ENCODE measurements around the gene TBX3. TPM values are rescaled to one million over a fixed set of nuclear protein-coding genes. Genes with fewer than 3 reads are reported as not detected.
A peak's percentile ranks its signal among the peaks of the same experiment; 100 is the strongest.

The TBX3 gene
- total RNA-seq, 6 donors from 2014 or later: 29.5 to 107 (median 36.2) TPM

- Histone ChIP-seq H3K36me3 (no peaks in the 10 kb centered on the region), H3K4me1 (peaks cover 0 to 24% (median 3%) of the 10 kb centered on the region in 4 donors), H3K27me3 (peaks cover 0 to 36% (median 7%) of the 10 kb centered on the region in 4 donors), H3K27ac (peak overlapping the region in 1 of 4 donors; percentile 71), H3K4me3 (no peak overlapping the region), H3K9me3 (no peaks in the 10 kb centered on the region)
- no peak for ATAC-seq (ENCODE audit: low FRiP score in 2 of 2)
- DNase-seq: no peak
- no peak for TF ChIP-seq EP300 (IDR thresholded peaks at IDR 0.05)
- no peak for TF ChIP-seq POLR2AphosphoS5 (IDR thresholded peaks at IDR 0.05)
- TF ChIP-seq, protein P1, sequence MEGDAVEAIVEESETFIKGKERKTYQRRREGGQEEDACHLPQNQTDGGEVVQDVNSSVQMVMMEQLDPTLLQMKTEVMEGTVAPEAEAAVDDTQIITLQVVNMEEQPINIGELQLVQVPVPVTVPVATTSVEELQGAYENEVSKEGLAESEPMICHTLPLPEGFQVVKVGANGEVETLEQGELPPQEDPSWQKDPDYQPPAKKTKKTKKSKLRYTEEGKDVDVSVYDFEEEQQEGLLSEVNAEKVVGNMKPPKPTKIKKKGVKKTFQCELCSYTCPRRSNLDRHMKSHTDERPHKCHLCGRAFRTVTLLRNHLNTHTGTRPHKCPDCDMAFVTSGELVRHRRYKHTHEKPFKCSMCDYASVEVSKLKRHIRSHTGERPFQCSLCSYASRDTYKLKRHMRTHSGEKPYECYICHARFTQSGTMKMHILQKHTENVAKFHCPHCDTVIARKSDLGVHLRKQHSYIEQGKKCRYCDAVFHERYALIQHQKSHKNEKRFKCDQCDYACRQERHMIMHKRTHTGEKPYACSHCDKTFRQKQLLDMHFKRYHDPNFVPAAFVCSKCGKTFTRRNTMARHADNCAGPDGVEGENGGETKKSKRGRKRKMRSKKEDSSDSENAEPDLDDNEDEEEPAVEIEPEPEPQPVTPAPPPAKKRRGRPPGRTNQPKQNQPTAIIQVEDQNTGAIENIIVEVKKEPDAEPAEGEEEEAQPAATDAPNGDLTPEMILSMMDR (IDR thresholded peaks at IDR 0.05): no peak
- no peak for TF ChIP-seq POLR2A (IDR thresholded peaks at IDR 0.05)
- 51 to 64% methylated on average over 8 of the region's 8 CpGs for WGBS, 2 donors
Measured at GRCh38 chr12:114690267-114691135, 6.5 kb upstream of the TBX3 start.

GRCh38 chr12:114689075-114689994 is 5.4 kb upstream of the TBX3 start:
- no peak overlapping the region for H3K27ac ChIP-seq
- ATAC-seq (ENCODE audit: low FRiP score in 2 of 2) (no peak), DNase-seq (no peak)
- no peaks in the 10 kb centered on the region for H3K36me3 ChIP-seq
- peaks cover 3 to 34% (median 9%) of the 10 kb centered on the region in 4 donors for H3K4me1 ChIP-seq
- H3K9me3 ChIP-seq: no peaks in the 10 kb centered on the region
- peaks cover 0 to 40% (median 11%) of the 10 kb centered on the region in 4 donors for H3K27me3 ChIP-seq
- 44 to 49% methylated on average over 5 of the region's 5 CpGs for WGBS, 2 donors
- TF ChIP-seq EP300 (IDR thresholded peaks at IDR 0.05) (no peak), POLR2A (IDR thresholded peaks at IDR 0.05) (no peak), POLR2AphosphoS5 (IDR thresholded peaks at IDR 0.05) (no peak)
- TF ChIP-seq, protein P1 (IDR thresholded peaks at IDR 0.05): no peak
- H3K4me3 ChIP-seq: no peak overlapping the region

DNA sequence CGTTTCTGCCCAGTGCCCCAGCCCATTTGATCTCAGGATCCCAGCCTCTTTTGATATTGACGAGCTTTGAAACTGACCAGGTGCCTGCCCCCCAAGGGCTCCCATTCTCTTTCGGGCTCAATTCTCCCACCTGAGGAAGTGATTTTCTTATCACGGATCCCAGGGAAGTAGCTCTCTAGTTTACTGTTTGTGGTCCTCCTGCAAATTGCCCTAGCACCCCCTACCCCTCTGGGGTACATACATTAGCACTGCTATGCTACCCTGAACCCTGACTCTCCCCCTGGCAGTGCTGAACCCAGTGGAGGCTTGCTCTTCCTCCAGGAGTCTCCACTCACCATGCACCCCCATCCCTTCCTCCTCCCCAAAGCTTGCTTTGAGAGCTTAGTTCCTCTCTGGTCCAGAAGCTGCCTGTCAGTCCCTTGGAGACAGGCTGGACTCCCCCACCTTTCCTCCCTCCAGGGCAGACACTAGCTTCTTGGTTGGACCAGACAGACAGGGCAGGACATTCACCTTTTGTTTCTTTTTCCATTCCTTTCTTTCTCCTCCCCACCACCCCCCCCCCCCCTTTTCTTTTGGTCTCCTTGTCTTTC is 4.4 kb upstream of the TBX3 start:
- no peak for DNase-seq
- Histone ChIP-seq H3K4me1 (peaks cover 3 to 42% (median 13%) of the 10 kb centered on the region in 4 donors), H3K36me3 (no peaks in the 10 kb centered on the region), H3K9me3 (no peaks in the 10 kb centered on the region), H3K27ac (no peak overlapping the region), H3K27me3 (peaks cover 0 to 40% (median 12%) of the 10 kb centered on the region in 4 donors), H3K4me3 (no peak overlapping the region)
- TF ChIP-seq EP300 (IDR thresholded peaks at IDR 0.05) (no peak), POLR2A (IDR thresholded peaks at IDR 0.05) (no peak), POLR2AphosphoS5 (IDR thresholded peaks at IDR 0.05) (no peak)
- TF ChIP-seq, protein P1 (IDR thresholded peaks at IDR 0.05): no peak
- 16 to 60% methylated on average over 4 of the region's 4 CpGs for WGBS, 2 donors
- ATAC-seq (ENCODE audit: low FRiP score in 2 of 2): no peak

GRCh38 chr12:114687802-114688201 is 3.8 kb upstream of the TBX3 start:
- no peaks in the 10 kb centered on the region for H3K36me3 ChIP-seq
- peaks cover 3 to 39% (median 13%) of the 10 kb centered on the region in 4 donors for H3K4me1 ChIP-seq
- 22 to 46% methylated on average over 12 of the region's 12 CpGs for WGBS, 2 donors
- H3K9me3 ChIP-seq: no peaks in the 10 kb centered on the region
- TF ChIP-seq, protein P1 (IDR thresholded peaks at IDR 0.05): no peak
- TF ChIP-seq POLR2A (IDR thresholded peaks at IDR 0.05) (no peak), EP300 (IDR thresholded peaks at IDR 0.05) (no peak), POLR2AphosphoS5 (IDR thresholded peaks at IDR 0.05) (no peak)
- H3K27ac ChIP-seq: no peak overlapping the region
- DNase-seq (no peak), ATAC-seq (ENCODE audit: low FRiP score in 2 of 2) (no peak)
- peaks cover 0 to 39% (median 13%) of the 10 kb centered on the region in 4 donors for H3K27me3 ChIP-seq
- H3K4me3 ChIP-seq: no peak overlapping the region
